OCI-LY7 (cell line): ENCODE measurements around the gene TALDO1.

Source experiments
- CTCF ChIP-seq: fragments of 200-600 bp; sonication (generic); conservative IDR thresholded peaks from 2 replicates; pipeline ENCODE4 v1.5.1; 2014; ENCODE audit warnings: mild to moderate bottlenecking, antibody characterized with exemption, low read length, moderate library complexity, mixed read lengths
- EZH2phosphoT487 ChIP-seq: fragments of 200-600 bp; sonication (generic); IDR thresholded peaks from 2 replicates; pipeline ENCODE4 v1.6.1; 2018; ENCODE audit warnings: low read depth, borderline replicate concordance, mild to moderate bottlenecking, mixed run types, antibody characterized with exemption, low read length, moderate library complexity, mixed read lengths

DNA sequence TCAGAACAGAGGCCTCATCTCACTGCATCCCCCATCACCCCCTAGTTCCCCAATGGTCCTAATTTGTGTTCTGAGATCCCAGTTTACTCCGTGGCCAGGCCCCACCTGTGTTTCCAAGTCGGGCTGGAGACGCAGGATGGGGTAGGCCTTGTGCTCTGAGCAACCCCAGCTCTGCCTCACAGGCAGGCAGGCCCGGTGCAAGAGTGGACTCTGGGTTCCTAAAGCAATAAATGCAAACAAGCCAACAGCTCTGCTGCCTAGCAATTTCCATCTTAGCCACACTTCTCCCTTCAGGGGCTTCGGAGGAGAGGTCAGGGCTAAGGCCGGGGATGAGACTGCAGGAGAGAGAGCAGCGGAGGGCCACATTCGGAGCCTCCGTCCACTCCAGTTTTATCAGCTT, 43.8 kb upstream of the TALDO1 start:
- TF ChIP-seq EZH2phosphoT487 (no peak), CTCF (no peak)
